Limb (tissue), 2 donors: ENCODE measurements around the gene ATG16L1.

Experiments used
- DNase-seq, 2 donors: peaks; one replicate each; pipeline ENCODE4 v3.0.0-alpha.2; 2016; ENCODE audit errors: extremely low spot score in 2 of 2

ATG16L1 gene

GRCh38 chr2:233289648-233290047 is 38.2 kb downstream of the ATG16L1 start:
- no peak for DNase-seq

GRCh38 chr2:233290051-233290845 is 38.8 kb downstream of the ATG16L1 start:
- no peak for DNase-seq

- DNase-seq: no peak
Measured at GRCh38 chr2:233295891-233296290, 44.4 kb downstream of the ATG16L1 start.

- DNase-seq: no peak
Measured at GRCh38 chr2:233297076-233297475, 45.6 kb downstream of the ATG16L1 start.

GRCh38 chr2:233300401-233300800 is 48.9 kb downstream of the ATG16L1 start:
- no peak for DNase-seq

- no peak for DNase-seq
Measured at GRCh38 chr2:233301248-233301647, 49.8 kb downstream of the ATG16L1 start.

- DNase-seq: no peak
Measured at GRCh38 chr2:233301811-233302210, 50.3 kb downstream of the ATG16L1 start.

GRCh38 chr2:233303252-233303651 is 51.8 kb downstream of the ATG16L1 start:
- no peak for DNase-seq

GRCh38 chr2:233307565-233307964 is 56.1 kb downstream of the ATG16L1 start, which contains the start of gene SAG:
Gene SAG, plus strand, starts transcription at chr2:233307816. Its CDS starts 1,374 bp downstream, at chr2:233309190.
- DNase-seq: no peak

- DNase-seq: no peak
Measured at GRCh38 chr2:233311241-233311926, 59.9 kb downstream of the ATG16L1 start.

- no peak for DNase-seq
Measured at GRCh38 chr2:233312874-233313273, 61.4 kb downstream of the ATG16L1 start.

- DNase-seq: no peak
Measured at GRCh38 chr2:233314180-233314925, 62.9 kb downstream of the ATG16L1 start.

- no peak for DNase-seq
Measured at GRCh38 chr2:233317196-233317943, 65.9 kb downstream of the ATG16L1 start.

- no peak for DNase-seq
Measured at GRCh38 chr2:233319256-233319655, 67.8 kb downstream of the ATG16L1 start.

- no peak for DNase-seq
Measured at GRCh38 chr2:233320470-233320869, 69.0 kb downstream of the ATG16L1 start.

GRCh38 chr2:233321166-233321565 is 69.7 kb downstream of the ATG16L1 start:
- DNase-seq: no peak

GRCh38 chr2:233323851-233324250 is 72.4 kb downstream of the ATG16L1 start:
- DNase-seq: no peak

GRCh38 chr2:233325256-233325655 is 73.8 kb downstream of the ATG16L1 start:
- no peak for DNase-seq

- no peak for DNase-seq
Measured at GRCh38 chr2:233325814-233326213, 74.3 kb downstream of the ATG16L1 start.

GRCh38 chr2:233326500-233326899 is 75.0 kb downstream of the ATG16L1 start:
- no peak for DNase-seq

GRCh38 chr2:233328922-233329321 is 77.4 kb downstream of the ATG16L1 start:
- DNase-seq: no peak
